K562 (cell line): Measurements from ENCODE around the gene LSP1. TPM values are rescaled to one million over a fixed set of nuclear protein-coding genes. Genes with fewer than 3 reads are reported as not detected.
A peak's percentile ranks its signal among the peaks of the same experiment; 100 is the strongest.

Experiments
- ATAC-seq: fragments of 200-7000 bp; cut with Tn5 transposase; 3 replicates; pipeline ENCODE4 v1.9.1; 2020; ENCODE audit warnings: moderate library complexity
- BruUV-seq: library from RNA; stranded (reverse); fragments of 400-500 nt; replicated peaks from 2 replicates; lab custom pipeline; 2021; lab: Mats Ljungman, UMichigan
- CTCF ChIA-PET: fragments of 300-600 bp; formaldehyde crosslinking; extraction: SDS; loops from one replicate; lab custom pipeline; 2021; ENCODE audit warnings: low intra/inter-chr PET ratio; lab: Yijun Ruan, JAX
- POLR2A ChIA-PET: fragments of 300-600, 350-650 bp; sonication (Branson Sonifier 250); formaldehyde crosslinking; extraction: SDS; loops from one replicate; lab custom pipeline; 2021; ENCODE audit warnings: antibody characterized with exemption, inconsistent platforms; lab: Yijun Ruan, JAX
- DNase-seq, 4 experiments: peaks; one replicate each; pipeline versions ENCODE4 v3.0.0 to v3.0.0-alpha.2; 2011 to 2018; ENCODE audit warnings: low spot score in 3 of 4, mixed read lengths in 3 of 4; ENCODE audit errors: extremely low read depth in 1 of 4
- FAIRE-seq: peaks from 2 replicates; lab custom pipeline; 2011; peaks lifted over from hg19 to GRCh38; lab: Jason Lieb, UNC
- H2AFZ ChIP-seq: 2 replicates; pipeline ENCODE4 v1.6.0; 2011; ENCODE audit warnings: low read depth, low read length, control low read depth, inconsistent platforms
- H3K27ac ChIP-seq: fragments of 200-600 bp; 3 replicates; pipeline ENCODE4 v1.8.0; 2011; ENCODE audit warnings: low read depth, mild to moderate bottlenecking, control low read depth, inconsistent platforms, low read length, moderate library complexity, mixed read lengths; ENCODE audit errors: extremely low read depth
- H3K27me3 ChIP-seq, 2 experiments: fragments of 300-600 bp in 1 of 2; 2 replicates in 1 of 2; 3 replicates in 1 of 2; pipeline versions ENCODE4 v1.6.0 to v1.8.0; 2011; ENCODE audit warnings: inconsistent platforms in 2 of 2, low read length in 2 of 2, mild to moderate bottlenecking in 1 of 2, mixed read lengths in 1 of 2, moderate library complexity in 1 of 2; ENCODE audit not compliant: control insufficient read depth in 2 of 2, insufficient read depth in 2 of 2
- H3K36me3 ChIP-seq: fragments of 300-600 bp; 3 replicates; pipeline ENCODE4 v1.8.0; 2011; ENCODE audit warnings: mild to moderate bottlenecking, low read length, inconsistent platforms; ENCODE audit not compliant: control insufficient read depth, insufficient read depth
- H3K4me1 ChIP-seq, 2 experiments: fragments of 200-600 bp in 1 of 2; replicated peaks in 1 of 2; 2 replicates in 1 of 2; 3 replicates in 1 of 2; pipeline versions ENCODE4 v1.5.1 to v1.8.0; 2011; ENCODE audit warnings: inconsistent platforms in 2 of 2, low read length in 2 of 2, mild to moderate bottlenecking in 1 of 2, mixed read lengths in 1 of 2, moderate library complexity in 1 of 2; ENCODE audit not compliant: control insufficient read depth in 2 of 2, insufficient read depth in 2 of 2
- H3K4me2 ChIP-seq: 2 replicates; pipeline ENCODE4 v1.6.1; 2011; ENCODE audit warnings: low read length, control low read depth, inconsistent platforms, mixed read lengths; ENCODE audit not compliant: insufficient read depth
- H3K4me3 ChIP-seq: fragments of 200-600 bp; sonication (generic), shearing (Covaris generic); 2 replicates; pipeline ENCODE4 v1.5.1; 2016; ENCODE audit warnings: control low read depth, inconsistent platforms
- H3K79me2 ChIP-seq: fragments of 200-600 bp; 3 replicates; pipeline ENCODE4 v1.8.0; 2011; ENCODE audit warnings: low read length, inconsistent platforms; ENCODE audit not compliant: control insufficient read depth, insufficient read depth
- H3K9ac ChIP-seq, 2 experiments: 2 replicates each; pipeline versions ENCODE4 v1.6.0 to v1.6.1; 2011; ENCODE audit warnings: low read depth in 2 of 2, low read length in 2 of 2, control low read depth in 1 of 2, inconsistent platforms in 1 of 2, mild to moderate bottlenecking in 1 of 2, mixed read lengths in 1 of 2; ENCODE audit not compliant: insufficient read depth in 1 of 2
- H3K9me1 ChIP-seq: one replicate; pipeline ENCODE4 v1.6.0; 2011; ENCODE audit warnings: inconsistent platforms, mild to moderate bottlenecking, low read length, moderate library complexity; ENCODE audit not compliant: control insufficient read depth, insufficient read depth
- H3K9me3 ChIP-seq: replicated peaks from 2 replicates; pipeline ENCODE4 v1.5.1; 2011; ENCODE audit warnings: low read depth, low read length, inconsistent platforms; ENCODE audit not compliant: control insufficient read depth, insufficient read depth
- H4K20me1 ChIP-seq: replicated peaks from 2 replicates; pipeline ENCODE4 v1.6.1; 2011; ENCODE audit warnings: low read length, inconsistent platforms, mixed read lengths; ENCODE audit not compliant: control insufficient read depth, insufficient read depth
- RCOR1 ChIP-seq, 2 experiments: IDR thresholded peaks; 2 replicates each; pipeline ENCODE4 v1.6.1; 2012; ENCODE audit warnings: low read depth in 2 of 2, low read length in 2 of 2, borderline replicate concordance in 1 of 2, improper control_type of control experiment in 1 of 2
- USF1 ChIP-seq: sonication (generic); formaldehyde crosslinking; IDR thresholded peaks from 2 replicates; pipeline ENCODE4 v1.9.0; 2022; ENCODE audit warnings: mild to moderate bottlenecking, missing genetic modification reagents
- WGBS: fragments of 100-300 bp; shearing (Covaris generic); methylation state at CpG from one replicate; pipeline ENCODE4 v1.1.6; 2016; ENCODE audit warnings: low coverage, mixed read lengths; ENCODE audit not compliant: insufficient coverage; ENCODE audit errors: missing lambda C conversion rate; 5-methylcytosine and 5-hydroxymethylcytosine counted together
- in situ Hi-C: fragments of 300-500 bp; cut with MboI; formaldehyde crosslinking; loops from 4 replicates; pipeline ENCODE4 v1.15.0; 2018; ENCODE audit warnings: inconsistent platforms, mixed read lengths
- intact Hi-C: fragments of 100-400 bp; cut with micrococcal nuclease; formaldehyde crosslinking; loops from 2 replicates; pipeline ENCODE4 v1.14.2; 2022
- polyA plus RNA-seq, 8 experiments: library from polyadenylated mRNA; depleted of rRNA in 4 of 8; stranded (reverse) in 5 of 8; unstranded in 3 of 8; fragments of >200 nt; fragmentation: Nextera tagmentation in 2 of 8; fragmentation: Illumina TruSeq in 1 of 8; extraction: Ambion mirVana in 2 of 8; extraction: Trizol in 1 of 8; gene quantifications; 2 replicates each; pipeline versions ENCODE4 v1.2.1 to v1.2.3, GENCODE V29; 2011 to 2014; ENCODE audit warnings: inconsistent platforms in 1 of 8, missing spikeins in 1 of 8
- total RNA-seq, 7 experiments: library from RNA; depleted of rRNA in 6 of 7; stranded (reverse); fragments of >200 nt in 6 of 7; fragmentation: Illumina TruSeq in 2 of 7; extraction: Trizol in 2 of 7; gene quantifications; 2 replicates each; pipeline versions ENCODE4 v1.2.1 to v1.2.3, GENCODE V29; 2011 to 2021; ENCODE audit warnings: low replicate concordance in 1 of 7

LSP1 gene
- total and polyA plus RNA-seq, 9 of the 15 experiments (the other 6 are each of a cell fraction or from before 2014, with no cell fraction given), result 0.08 to 2.9 (median 0.65) TPM; not detected in 2

GRCh38 chr11:1852271-1852876 lies 510 bp upstream of the LSP1 start:
- H3K9ac ChIP-seq, result no peak overlapping the region
- TF ChIP-seq RCOR1 (IDR thresholded peaks at IDR 0.05; ENCODE audit: borderline replicate concordance in 1 of 2, low read depth in 2 of 2, low read length in 2 of 2), result no peak
- 0 out of 2 replicates have a peak, but pooled peaks have one; percentile 29 for TF ChIP-seq USF1
- H3K79me2 ChIP-seq, result no peaks in the 10 kb centered on the region
- peaks cover 3% of the 10 kb centered on the region for H4K20me1 ChIP-seq
- in situ Hi-C loops (loop anchor here (10.0 kb wide), 1 partner anchor 302 kb away; no protein-coding TSS in a partner anchor), intact Hi-C loops (no loop called here)
- FAIRE-seq (no peak), ATAC-seq (no peak), DNase-seq (no peak)
- WGBS, result 10% methylated on average over 23 of the region's 25 CpGs
- CTCF ChIA-PET, result no interaction called here
- H2AFZ ChIP-seq, result no peak overlapping the region
- no peak overlapping the region for H3K27ac ChIP-seq
- no peaks in the 10 kb centered on the region for H3K36me3 ChIP-seq
- H3K4me1 ChIP-seq, result peaks cover 0 to 21% of the 10 kb centered on the region in 2 experiments; a peak in 2 of 5 replicates
- H3K4me3 ChIP-seq, result no peak overlapping the region
- no peaks in the 10 kb centered on the region for H3K9me1 ChIP-seq
- H3K27me3 ChIP-seq, result peaks cover 27 to 85% of the 10 kb centered on the region in 2 experiments; a peak in 4 of 5 replicates
- no peaks in the 10 kb centered on the region for H3K9me3 ChIP-seq
- no peak overlapping the region for H3K4me2 ChIP-seq
- POLR2A ChIA-PET, result no interaction called here
- no TSS peak for BruUV-seq
